Dendritic cell treated with granulocyte-macrophage colony-stimulating factor and Interleukin-4, amounts not matched to agents 40 ng/mL and 50 ng/mL, for 4 days (primary cell): Measurements from ENCODE around the gene PEX1.
"Not testable (repeated sequence)": the region's sequence is repeated elsewhere in the genome, so short reads cannot be mapped to it uniquely, and the experiment has no call there.

Experiments
- H3K27ac Mint-ChIP-seq: one replicate; pipeline ENCODE4 v1.8.0; 2022; ENCODE audit warnings: mild to moderate bottlenecking, mixed read lengths
- H3K27me3 Mint-ChIP-seq: one replicate; pipeline ENCODE4 v1.8.0; 2022; ENCODE audit warnings: mild to moderate bottlenecking, mixed read lengths
- H3K36me3 Mint-ChIP-seq: one replicate; pipeline ENCODE4 v1.8.0; 2022; ENCODE audit warnings: low read depth, mixed read lengths
- H3K4me1 Mint-ChIP-seq: one replicate; pipeline ENCODE4 v1.8.0; 2022; ENCODE audit warnings: low read depth, mixed read lengths
- H3K4me3 Mint-ChIP-seq: one replicate; pipeline ENCODE4 v1.8.0; 2022; ENCODE audit warnings: mild to moderate bottlenecking, moderate library complexity, mixed read lengths
- H3K9me3 Mint-ChIP-seq: one replicate; pipeline ENCODE4 v1.8.0; 2022; ENCODE audit warnings: mixed read lengths
- intact Hi-C: fragments of 100-400 bp; cut with micrococcal nuclease; formaldehyde crosslinking; loops from one replicate; pipeline ENCODE4 v1.15.0; 2022

PEX1 gene

DNA sequence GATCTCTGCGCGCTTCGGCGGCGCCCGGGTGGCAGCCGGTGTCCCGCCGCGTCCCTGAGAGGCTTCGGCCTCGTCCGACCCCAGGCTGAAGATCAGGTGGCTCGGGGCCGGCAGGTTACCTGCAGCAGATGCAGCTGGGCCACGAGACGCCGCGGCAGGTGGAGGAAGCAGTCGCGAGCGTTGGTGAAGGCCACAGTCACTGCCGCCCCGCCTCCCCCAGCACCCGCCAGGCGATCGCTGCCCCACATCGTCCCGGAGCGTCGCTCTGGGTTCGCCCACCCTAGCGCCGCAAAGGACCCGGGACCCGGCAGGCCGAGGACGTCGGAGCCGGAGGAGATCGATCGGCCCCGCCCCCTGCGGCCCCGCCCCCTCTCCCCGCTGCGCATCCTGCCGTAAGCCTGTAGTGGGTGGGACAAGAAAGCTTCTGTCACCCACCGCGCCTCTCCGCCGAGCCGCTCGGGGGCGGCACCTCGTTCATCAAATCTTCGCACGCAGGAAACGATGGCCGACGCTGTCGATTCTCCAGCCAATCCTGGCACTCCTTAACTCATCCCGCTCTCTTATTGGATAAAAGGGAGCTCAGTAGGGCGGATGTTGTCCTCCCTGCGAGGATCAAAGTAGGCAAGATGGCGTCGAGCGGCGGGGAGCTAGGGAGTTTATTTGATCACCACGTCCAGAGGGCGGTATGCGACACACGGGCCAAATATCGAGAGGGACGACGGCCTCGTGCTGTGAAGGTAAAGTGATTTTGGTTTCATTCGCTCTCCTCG is at the start of gene PEX1, which contains the start of gene RBM48:
Gene PEX1, minus strand, starts transcription at position 333 of the 770 bp plus-strand sequence. Its CDS starts 85 bp downstream, at position 248.
Gene RBM48, plus strand, starts transcription at position 608 of the 770 bp plus-strand sequence. Its CDS starts 19 bp downstream, at position 627.
- no peaks in the 10 kb centered on the region for H3K27me3 Mint-ChIP-seq
- intact Hi-C loops, result loop anchor here (1.0 to 10.0 kb wide), 5 partner anchors 62 to 1026 kb away; partner anchors contain the start of genes ANKIB1, CYP51A1, FAM133B and GATAD1
- peaks cover 50% of the 10 kb centered on the region for H3K36me3 Mint-ChIP-seq
- peak within 1 kb of the TSS; percentile 88 for H3K4me3 Mint-ChIP-seq
- no peaks in the 10 kb centered on the region for H3K9me3 Mint-ChIP-seq
- peak within 1 kb of the TSS; percentile 88 for H3K27ac Mint-ChIP-seq
- H3K4me1 Mint-ChIP-seq, result peaks cover 20% of the 10 kb centered on the region

DNA sequence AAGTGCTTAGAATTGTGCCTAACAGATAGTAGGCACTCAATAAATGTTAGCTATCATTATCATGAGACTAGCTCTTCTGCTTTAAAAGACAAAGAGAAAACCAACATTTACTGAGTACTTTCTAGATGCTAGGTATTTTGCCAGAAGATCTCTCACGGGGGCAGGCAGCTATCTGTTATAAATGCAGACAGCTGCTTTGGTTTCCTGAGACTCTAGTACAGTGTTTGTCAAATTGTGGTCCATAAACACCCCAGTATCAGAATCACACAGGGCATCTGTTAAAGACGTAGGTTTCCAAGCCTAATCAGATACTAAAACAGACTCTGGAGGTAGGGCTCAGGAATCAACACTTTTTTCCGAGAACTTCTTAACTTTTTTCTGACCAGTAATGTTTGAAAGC is 48.0 kb upstream of the PEX1 start:
- no peaks in the 10 kb centered on the region for H3K27me3 Mint-ChIP-seq
- intact Hi-C loops, result loop anchor here (10.0 kb wide), 1 partner anchor 81 kb away; no protein-coding TSS in a partner anchor
- peaks cover 69% of the 10 kb centered on the region for H3K36me3 Mint-ChIP-seq
- no peaks in the 10 kb centered on the region for H3K4me1 Mint-ChIP-seq
- H3K27ac Mint-ChIP-seq, result no peak overlapping the region
- H3K4me3 Mint-ChIP-seq, result no peak overlapping the region
- no peaks in the 10 kb centered on the region for H3K9me3 Mint-ChIP-seq

DNA sequence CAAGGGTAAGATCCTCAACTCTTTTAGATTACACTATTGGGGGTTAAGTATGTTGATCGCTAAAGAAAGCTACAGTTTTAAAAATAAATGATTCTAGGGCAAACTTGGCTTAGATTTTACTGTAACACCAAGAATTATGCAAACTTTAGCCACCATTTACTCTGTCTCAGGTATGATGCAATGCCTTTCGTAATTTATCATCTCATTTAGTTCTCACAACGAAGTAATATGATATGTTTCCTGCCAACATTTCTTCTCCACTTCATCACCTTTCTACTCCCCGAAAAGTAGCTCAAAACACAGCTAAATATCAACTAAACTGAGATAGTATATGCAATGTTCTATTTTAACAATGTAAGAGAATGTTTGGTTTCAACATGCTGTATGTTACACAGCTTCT is 40.8 kb upstream of the PEX1 start:
- intact Hi-C loops, result no loop called here
- no peak overlapping the region for H3K4me3 Mint-ChIP-seq

DNA sequence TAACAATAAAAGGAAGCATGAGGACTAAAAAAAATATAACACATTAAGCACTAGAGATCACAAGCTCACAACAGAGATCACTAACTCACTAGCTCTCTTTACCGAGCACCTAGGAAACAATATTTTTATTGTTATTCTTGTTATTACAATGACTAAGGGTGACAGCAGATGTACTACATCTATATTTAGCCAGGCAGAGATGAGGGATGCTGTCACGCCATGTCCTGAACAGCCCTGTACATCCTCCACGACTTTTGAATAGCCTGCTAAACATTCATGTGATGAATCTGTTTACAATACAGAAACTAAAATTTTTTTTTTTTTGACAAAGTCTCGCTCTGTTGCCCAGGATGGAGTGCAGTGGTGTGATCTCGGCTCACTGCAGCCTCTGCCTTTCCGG is 39.1 kb upstream of the PEX1 start:
- peaks cover 89% of the 10 kb centered on the region for H3K36me3 Mint-ChIP-seq
- no peaks in the 10 kb centered on the region for H3K27me3 Mint-ChIP-seq
- H3K27ac Mint-ChIP-seq, result no peak overlapping the region
- H3K4me3 Mint-ChIP-seq, result no peak overlapping the region
- no peaks in the 10 kb centered on the region for H3K4me1 Mint-ChIP-seq
- intact Hi-C loops, result no loop called here
- H3K9me3 Mint-ChIP-seq, result no peaks in the 10 kb centered on the region

More for the DNA sequence above, 40.8 kb upstream of the PEX1 start:
- Mint-ChIP-seq H3K27ac (no peak overlapping the region), H3K27me3 (no peaks in the 10 kb centered on the region), H3K9me3 (no peaks in the 10 kb centered on the region), H3K36me3 (peaks cover 80% of the 10 kb centered on the region), H3K4me1 (no peaks in the 10 kb centered on the region)

DNA sequence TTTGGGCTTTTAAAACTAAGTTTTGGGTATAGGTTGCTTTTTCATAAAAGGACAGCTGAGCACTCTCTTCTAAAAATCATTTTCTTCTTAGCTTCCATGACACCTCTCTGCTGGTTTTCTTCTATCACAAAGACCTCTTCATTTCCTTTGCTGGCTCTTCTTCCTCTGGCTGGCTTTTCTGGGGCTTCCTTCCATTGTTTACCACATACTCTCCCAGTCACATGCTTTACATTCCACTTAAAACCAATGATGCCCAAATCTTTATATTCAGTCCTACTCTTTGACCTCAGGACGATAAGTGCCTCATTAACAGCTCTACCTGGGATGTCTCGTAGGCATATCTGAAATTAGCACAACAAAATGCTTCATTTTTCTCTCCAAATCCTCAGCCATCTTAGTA is 35.0 kb upstream of the PEX1 start:
- H3K9me3 Mint-ChIP-seq, result no peaks in the 10 kb centered on the region
- intact Hi-C loops, result no loop called here
- H3K36me3 Mint-ChIP-seq, result peaks cover 81% of the 10 kb centered on the region
- H3K27me3 Mint-ChIP-seq, result no peaks in the 10 kb centered on the region
- no peak overlapping the region for H3K4me3 Mint-ChIP-seq
- no peaks in the 10 kb centered on the region for H3K4me1 Mint-ChIP-seq
- H3K27ac Mint-ChIP-seq, result no peak overlapping the region

DNA sequence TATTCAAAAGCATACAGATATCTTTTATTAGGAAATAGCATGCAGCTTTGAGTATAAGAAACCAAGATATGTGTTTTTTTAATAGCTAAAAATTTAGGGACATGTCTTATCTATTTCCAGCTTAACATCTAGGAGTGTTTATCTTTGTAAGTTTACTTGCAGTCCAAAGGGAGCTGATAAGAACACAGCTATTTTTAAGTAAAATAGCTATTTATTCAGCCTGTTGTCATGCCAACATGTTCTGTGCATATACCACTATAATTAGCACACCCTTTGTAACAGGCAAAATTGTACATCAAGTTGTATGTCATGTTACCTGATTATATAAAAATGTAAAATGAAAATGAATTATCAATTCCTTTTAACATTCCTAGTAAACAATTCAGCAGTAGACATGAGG is 32.3 kb upstream of the PEX1 start:
- Mint-ChIP-seq H3K4me3 (no peak overlapping the region), H3K27ac (no peak overlapping the region), H3K27me3 (no peaks in the 10 kb centered on the region), H3K36me3 (peaks cover 67% of the 10 kb centered on the region), H3K9me3 (no peaks in the 10 kb centered on the region), H3K4me1 (no peaks in the 10 kb centered on the region)
- intact Hi-C loops, result no loop called here

DNA sequence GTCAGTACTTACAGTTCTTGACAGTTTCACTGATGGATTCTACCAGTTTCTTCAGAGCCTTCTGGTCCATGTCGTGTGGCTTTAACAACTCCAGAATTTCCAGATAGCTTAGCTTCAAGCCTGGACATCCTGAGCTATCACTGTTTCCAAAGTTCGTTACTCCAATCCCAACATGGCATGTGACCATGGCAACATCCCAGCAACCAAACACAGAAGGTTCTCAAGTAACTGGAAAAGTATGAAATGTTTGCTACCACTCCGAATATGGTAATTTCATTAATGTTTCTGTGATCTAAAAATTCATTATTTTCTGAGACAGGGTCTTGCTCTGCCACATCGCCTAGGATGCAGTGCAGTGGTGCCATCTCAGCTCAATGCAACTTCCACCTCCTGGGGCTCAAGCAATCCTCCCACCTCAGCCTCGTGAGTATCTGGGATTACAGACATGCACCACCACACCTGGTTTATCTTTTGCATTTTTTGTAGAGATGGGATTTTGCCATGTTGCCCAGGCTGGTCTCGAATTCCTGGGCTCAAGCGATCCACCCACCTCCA is 29.6 kb upstream of the PEX1 start:
- Mint-ChIP-seq H3K27me3 (no peaks in the 10 kb centered on the region), H3K9me3 (no peaks in the 10 kb centered on the region), H3K4me1 (no peaks in the 10 kb centered on the region), H3K27ac (no peak overlapping the region), H3K36me3 (peaks cover 40% of the 10 kb centered on the region), H3K4me3 (no peak overlapping the region)
- intact Hi-C loops, result no loop called here

DNA sequence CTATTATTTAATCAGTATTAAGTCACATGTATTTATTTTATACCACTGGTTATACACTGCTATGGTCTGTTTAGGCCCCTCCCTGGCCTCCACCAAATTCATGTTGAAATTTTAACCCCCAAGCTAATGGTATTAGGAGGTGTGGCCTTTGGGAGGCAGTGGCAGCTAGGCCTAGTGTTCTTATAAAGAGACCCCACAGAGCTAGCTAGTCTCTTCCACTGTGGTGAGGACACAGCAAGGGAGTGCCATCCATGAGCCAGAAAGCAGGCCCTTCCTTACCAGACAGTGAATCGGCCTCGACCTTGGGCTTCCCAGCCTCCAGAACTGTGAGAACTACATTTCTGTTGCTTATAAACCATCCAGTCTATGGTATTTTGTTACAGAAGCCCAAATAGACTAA is 28.9 kb upstream of the PEX1 start:
- Mint-ChIP-seq H3K27ac (no peak overlapping the region), H3K9me3 (no peaks in the 10 kb centered on the region), H3K4me1 (no peaks in the 10 kb centered on the region), H3K36me3 (peaks cover 34% of the 10 kb centered on the region), H3K27me3 (no peaks in the 10 kb centered on the region), H3K4me3 (no peak overlapping the region)
- intact Hi-C loops, result no loop called here

DNA sequence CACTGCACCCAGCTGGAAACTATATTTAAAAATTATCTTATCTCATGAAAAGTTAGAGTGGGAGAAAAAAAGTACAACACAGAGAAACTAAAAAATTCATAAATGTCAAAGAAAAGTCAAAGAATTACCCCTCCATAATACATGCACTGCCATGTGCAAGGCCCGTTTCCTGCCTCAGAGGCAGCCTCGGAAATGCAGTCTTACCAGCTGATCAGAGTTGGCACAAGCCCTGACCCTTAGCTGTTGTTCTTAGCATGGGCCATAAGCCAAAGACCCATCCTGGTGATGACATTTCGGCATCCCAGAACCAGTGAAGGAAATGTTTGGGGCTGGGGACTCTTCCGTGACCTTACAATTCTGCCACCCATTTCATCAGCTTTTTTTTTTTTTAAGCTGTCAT is 21.9 kb upstream of the PEX1 start:
- intact Hi-C loops, result no loop called here
- no peak overlapping the region for H3K27ac Mint-ChIP-seq
- H3K36me3 Mint-ChIP-seq, result no peaks in the 10 kb centered on the region
- H3K4me3 Mint-ChIP-seq, result no peak overlapping the region
- H3K9me3 Mint-ChIP-seq, result peaks cover 4% of the 10 kb centered on the region
- H3K27me3 Mint-ChIP-seq, result no peaks in the 10 kb centered on the region
- H3K4me1 Mint-ChIP-seq, result no peaks in the 10 kb centered on the region

DNA sequence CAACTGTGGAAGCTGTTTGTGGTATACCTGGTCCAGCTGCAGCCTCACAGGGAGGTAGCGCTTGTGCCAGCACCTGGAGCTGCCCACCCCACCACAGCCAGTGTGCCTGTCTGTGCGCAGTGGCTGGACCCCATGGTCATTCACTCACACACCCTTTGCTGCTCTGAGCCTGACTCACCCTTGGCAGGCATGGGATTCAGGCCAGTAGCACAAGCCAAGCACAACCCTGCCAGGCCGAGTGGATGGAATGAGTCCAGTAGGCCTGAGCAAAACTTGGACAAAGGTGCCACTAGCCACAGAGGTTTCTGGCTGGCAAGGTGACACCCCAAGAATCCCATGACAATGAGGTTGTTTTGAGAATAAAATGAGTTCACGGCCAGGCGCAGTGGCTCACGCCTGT is 19.3 kb upstream of the PEX1 start:
- H3K27me3 Mint-ChIP-seq, result no peaks in the 10 kb centered on the region
- H3K9me3 Mint-ChIP-seq, result peaks cover 16% of the 10 kb centered on the region
- intact Hi-C loops, result no loop called here
- H3K4me3 Mint-ChIP-seq, result no peak overlapping the region
- no peak overlapping the region for H3K27ac Mint-ChIP-seq
- no peaks in the 10 kb centered on the region for H3K4me1 Mint-ChIP-seq
- H3K36me3 Mint-ChIP-seq, result no peaks in the 10 kb centered on the region

DNA sequence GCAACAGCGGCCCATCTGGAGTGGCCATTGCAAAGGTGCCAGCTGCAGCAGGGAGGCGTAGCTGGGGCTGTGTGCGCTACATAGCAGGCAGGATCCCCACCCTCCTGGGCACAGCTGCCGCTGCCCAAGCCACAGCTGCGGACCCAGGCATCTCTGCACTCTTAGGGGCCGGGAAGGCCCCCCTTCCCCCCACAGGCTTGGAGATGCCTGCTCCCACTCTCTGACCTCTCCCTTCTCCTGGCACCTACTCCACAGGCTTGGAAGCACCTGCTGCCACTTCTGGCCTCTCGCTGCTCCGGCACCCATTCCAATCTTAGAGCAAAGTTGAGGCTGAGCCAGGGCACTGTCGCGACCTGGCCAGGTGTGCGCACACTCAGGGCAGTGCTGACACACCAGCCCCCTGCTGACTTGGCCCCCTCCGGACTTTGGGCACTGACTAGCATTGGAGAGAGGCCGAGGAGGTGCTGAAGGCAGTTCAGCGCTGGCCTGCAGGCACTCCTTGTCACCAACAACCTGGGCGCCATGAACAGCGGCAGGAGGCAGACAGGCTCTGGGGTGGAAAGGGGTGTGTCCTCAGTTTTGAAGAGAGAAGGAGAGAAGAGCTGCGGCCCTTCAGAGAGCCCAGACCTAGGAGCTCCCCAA is 18.7 kb upstream of the PEX1 start:
- Mint-ChIP-seq H3K27ac (no peak overlapping the region), H3K9me3 (peaks cover 16% of the 10 kb centered on the region), H3K36me3 (no peaks in the 10 kb centered on the region), H3K4me3 (no peak overlapping the region), H3K4me1 (no peaks in the 10 kb centered on the region), H3K27me3 (no peaks in the 10 kb centered on the region)
- intact Hi-C loops, result no loop called here

DNA sequence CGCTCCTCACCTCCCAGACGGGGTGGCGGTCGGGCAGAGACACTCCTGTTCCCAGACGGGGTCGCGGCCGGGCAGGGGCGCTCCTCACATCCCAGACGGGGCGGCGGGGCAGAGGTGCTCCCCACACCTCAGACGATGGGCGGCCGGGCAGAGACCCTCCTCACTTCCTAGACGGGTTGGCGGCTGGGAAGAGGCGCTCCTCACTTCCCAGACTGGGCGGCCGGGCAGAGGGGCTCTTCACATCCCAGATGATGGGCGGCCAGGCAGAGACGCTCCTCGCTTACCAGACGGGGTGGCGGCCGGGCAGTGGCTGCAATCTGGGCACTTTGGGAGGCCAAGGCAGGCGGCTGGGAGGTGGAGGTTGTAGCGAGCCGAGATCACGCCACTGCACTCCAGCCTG is 16.8 kb upstream of the PEX1 start:
- intact Hi-C loops, H3K27me3 Mint-ChIP-seq, H3K4me3 Mint-ChIP-seq: not testable (repeated sequence)

DNA sequence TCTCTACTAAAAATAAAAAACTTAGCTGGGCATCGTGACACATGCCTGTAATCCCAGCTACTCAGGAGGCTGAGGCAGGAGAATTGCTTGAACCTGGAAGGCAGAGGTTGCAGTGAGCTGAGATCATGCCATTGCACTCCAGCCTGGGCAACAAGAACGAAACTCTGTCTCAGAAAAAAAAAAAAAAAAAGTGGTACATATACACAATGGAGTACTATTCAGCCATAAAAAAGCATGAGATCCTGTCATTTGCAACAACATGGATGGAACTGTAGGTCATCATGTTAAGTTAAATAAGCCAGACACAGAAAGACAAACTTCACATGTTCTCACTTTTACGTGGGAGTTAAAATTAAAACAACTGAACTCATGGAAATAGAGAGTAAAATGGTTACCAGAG is 15.2 kb upstream of the PEX1 start:
- H3K36me3 Mint-ChIP-seq, intact Hi-C loops, H3K27ac Mint-ChIP-seq, H3K4me3 Mint-ChIP-seq, H3K4me1 Mint-ChIP-seq, H3K27me3 Mint-ChIP-seq: not testable (repeated sequence)
- H3K9me3 Mint-ChIP-seq, result peaks cover 29% of the 10 kb centered on the region

More for the DNA sequence above, 16.8 kb upstream of the PEX1 start:
- not testable (repeated sequence) for H3K27ac Mint-ChIP-seq, H3K36me3 Mint-ChIP-seq, H3K4me1 Mint-ChIP-seq
- H3K9me3 Mint-ChIP-seq, result peaks cover 29% of the 10 kb centered on the region

DNA sequence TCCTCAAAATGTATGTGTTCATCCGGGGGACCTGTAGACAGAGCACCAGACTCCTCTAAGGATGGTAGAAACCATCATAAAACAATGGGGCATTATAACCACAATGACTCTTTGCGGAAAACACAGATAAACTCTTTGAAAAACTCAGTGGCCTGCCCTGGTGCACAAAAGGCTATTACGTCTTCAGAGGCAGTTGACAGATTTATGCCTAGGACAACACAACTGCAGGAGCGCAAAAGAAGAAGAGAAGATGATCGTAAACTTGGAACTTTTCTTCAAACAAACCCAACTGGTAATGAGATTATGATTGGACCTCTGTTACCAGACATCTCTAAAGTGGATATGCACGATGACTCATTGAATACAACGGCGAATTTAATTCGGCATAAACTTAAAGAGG is 6.3 kb upstream of the PEX1 start:
- no peaks in the 10 kb centered on the region for H3K27me3 Mint-ChIP-seq
- no peaks in the 10 kb centered on the region for H3K9me3 Mint-ChIP-seq
- H3K27ac Mint-ChIP-seq, result no peak overlapping the region
- H3K36me3 Mint-ChIP-seq, result peaks cover 97% of the 10 kb centered on the region
- peaks cover 4% of the 10 kb centered on the region for H3K4me1 Mint-ChIP-seq
- H3K4me3 Mint-ChIP-seq, result no peak overlapping the region
- intact Hi-C loops, result no loop called here
